ENCODE results near the gene MEN1. TPM values are rescaled to one million over a fixed set of nuclear protein-coding genes. Genes with fewer than 3 reads are reported as not detected.

MEN1 gene
- total and polyA plus RNA-seq, 9 of the 15 experiments (the other 6 are each of a cell fraction or from before 2014, with no cell fraction given): 3.4 to 57.2 (median 19.3) TPM

- TF ChIP-seq SIN3A (IDR thresholded peaks at IDR 0.05; ENCODE audit: borderline replicate concordance in 2 of 2, control insufficient read depth in 1 of 2, low read depth in 2 of 2, low read length in 2 of 2): no peak
- no peak for TF ChIP-seq ZKSCAN8 (CRISPR knock-in tag; IDR thresholded peaks at IDR 0.05)
- peak; percentile 46; the same call in 1 of the 2 replicates for TF ChIP-seq CREM (IDR thresholded peaks at IDR 0.05; ENCODE audit: low read depth)
Observed at GRCh38 chr11:64851831-64852351, 41.5 kb upstream of the MEN1 start (continued).

GRCh38 chr11:64850979-64851567 is 40.7 kb upstream of the MEN1 start:
- ATAC-seq (no peak), FAIRE-seq (peak; percentile 29), DNase-seq (ENCODE audit: extremely low read depth in 1 of 4, low spot score in 3 of 4) (peak in 1 of 4 experiments; percentile 29)
- no peak overlapping the region for H2AFZ ChIP-seq (ENCODE audit: low read depth, low read length)
- H3K9me3 ChIP-seq (replicated peaks; ENCODE audit: control insufficient read depth, insufficient read depth, low read depth, low read length): no peaks in the 10 kb centered on the region
- intact Hi-C loops (cut with micrococcal nuclease) (no loop called here), in situ Hi-C loops (cut with MboI) (no loop called here)
- H3K4me1 ChIP-seq (replicated peaks in 1 of 2; ENCODE audit: control insufficient read depth in 2 of 2, insufficient read depth in 2 of 2, low read length in 2 of 2): peaks cover 48 to 90% of the 10 kb centered on the region in 2 experiments
- H3K36me3 ChIP-seq (ENCODE audit: control insufficient read depth, insufficient read depth, low read length): peaks cover 29% of the 10 kb centered on the region; the same call in 2 of the 3 replicates
- no peak overlapping the region for H3K4me3 ChIP-seq
- CTCF ChIA-PET (ENCODE audit: low intra/inter-chr PET ratio): no interaction called here
- H3K79me2 ChIP-seq (ENCODE audit: control insufficient read depth, insufficient read depth, low read length): peaks cover 3% of the 10 kb centered on the region; the same call in 2 of the 3 replicates
- no peaks in the 10 kb centered on the region for H4K20me1 ChIP-seq (replicated peaks; ENCODE audit: control insufficient read depth, insufficient read depth, low read length)
- H3K4me2 ChIP-seq (ENCODE audit: insufficient read depth, low read length): no peak overlapping the region
- H3K27me3 ChIP-seq (ENCODE audit: control insufficient read depth in 2 of 2, insufficient read depth in 2 of 2, low read length in 2 of 2): no peaks in the 10 kb centered on the region
- POLR2A ChIA-PET: interaction anchor here (0.6 to 3.0 kb wide), 6 partner anchors 16 to 284 kb away, joined by 3 to 12 read pairs (median 4); no protein-coding TSS in a partner anchor
- 60% methylated on average over 10 of the region's 13 CpGs for WGBS (ENCODE audit: insufficient coverage, low coverage, missing lambda C conversion rate)
- H3K9me1 ChIP-seq (ENCODE audit: control insufficient read depth, insufficient read depth, low read length): no peaks in the 10 kb centered on the region
- peak overlapping the region in 1 of 2 experiments; percentile 80; a peak in 2 of 4 replicates for H3K9ac ChIP-seq (ENCODE audit: insufficient read depth in 1 of 2, low read depth in 2 of 2, low read length in 2 of 2)
- BruUV-seq (replicated peaks): no TSS peak
- H3K27ac ChIP-seq (ENCODE audit: extremely low read depth, low read depth, low read length): 0 out of 3 replicates have a peak overlapping the region, but pooled peaks have one; percentile 24
- no peak for TF ChIP-seq CGGBP1 (CRISPR knock-in tag; IDR thresholded peaks at IDR 0.05)
- no peak for TF ChIP-seq RBM22 (IDR thresholded peaks at IDR 0.05; ENCODE audit: low read depth, low read length, poor library complexity, severe bottlenecking)
- TF ChIP-seq TFAP4 (CRISPR knock-in tag; IDR thresholded peaks at IDR 0.05; ENCODE audit: borderline replicate concordance): peak; percentile 59
- TF ChIP-seq ZNF263 (CRISPR knock-in tag; IDR thresholded peaks at IDR 0.05; ENCODE audit: borderline replicate concordance): peak; percentile 82
- no peak for TF ChIP-seq PHF8 (IDR thresholded peaks at IDR 0.05; ENCODE audit: borderline replicate concordance, low read length)
- TF ChIP-seq ZC3H11A (IDR thresholded peaks at IDR 0.05; ENCODE audit: low read depth, low read length): no peak
- no peak for TF ChIP-seq CEBPZ (IDR thresholded peaks at IDR 0.05; ENCODE audit: borderline replicate concordance, low read depth, low read length)
- TF ChIP-seq NR4A1 (CRISPR knock-in tag; IDR thresholded peaks at IDR 0.05): no peak
- TF ChIP-seq NR4A1 (tag; IDR thresholded peaks at IDR 0.05): no peak
- TF ChIP-seq SNIP1 (IDR thresholded peaks at IDR 0.05; ENCODE audit: low read depth): no peak
- TF ChIP-seq DACH1 (IDR thresholded peaks at IDR 0.05; ENCODE audit: partially characterized antibody): peak; percentile 8
- no peak for TF ChIP-seq PHB2 (IDR thresholded peaks at IDR 0.05; ENCODE audit: low read depth)
- no peak for TF ChIP-seq HDAC8 (tag; IDR thresholded peaks at IDR 0.05)
